GM12873 (cell line): ENCODE measurements around the gene RARS1.

ENCODE experiments used
- TF ChIP-seq, protein P1 (sequence below): IDR thresholded peaks from 2 replicates; pipeline ENCODE4 v1.5.1; 2012; ENCODE audit warnings: low read depth, mild to moderate bottlenecking, moderate library complexity, low read length, control low read depth; ENCODE audit not compliant: insufficient read depth; ENCODE audit errors: missing control alignments

The RARS1 gene

DNA sequence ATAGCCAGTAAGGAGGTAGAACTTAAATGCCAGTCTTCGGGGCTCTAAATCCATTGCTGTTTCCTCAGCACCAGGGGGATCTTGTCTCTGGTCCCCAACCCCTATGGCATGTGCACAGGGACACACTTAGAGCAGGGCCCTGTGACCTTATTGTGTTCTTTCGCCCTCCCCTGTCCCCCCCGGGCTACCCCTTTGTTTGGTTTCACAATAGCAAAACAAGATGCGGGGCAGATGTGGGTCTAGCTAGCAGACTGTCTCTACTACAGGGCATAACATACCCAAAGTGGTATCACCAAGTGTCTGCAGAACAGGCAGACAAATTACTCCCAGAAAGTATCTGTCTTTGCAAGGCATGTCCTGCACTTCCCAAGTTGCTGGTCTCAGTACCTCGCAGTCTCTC, 44.9 kb downstream of the RARS1 start:
- TF ChIP-seq, protein P1, sequence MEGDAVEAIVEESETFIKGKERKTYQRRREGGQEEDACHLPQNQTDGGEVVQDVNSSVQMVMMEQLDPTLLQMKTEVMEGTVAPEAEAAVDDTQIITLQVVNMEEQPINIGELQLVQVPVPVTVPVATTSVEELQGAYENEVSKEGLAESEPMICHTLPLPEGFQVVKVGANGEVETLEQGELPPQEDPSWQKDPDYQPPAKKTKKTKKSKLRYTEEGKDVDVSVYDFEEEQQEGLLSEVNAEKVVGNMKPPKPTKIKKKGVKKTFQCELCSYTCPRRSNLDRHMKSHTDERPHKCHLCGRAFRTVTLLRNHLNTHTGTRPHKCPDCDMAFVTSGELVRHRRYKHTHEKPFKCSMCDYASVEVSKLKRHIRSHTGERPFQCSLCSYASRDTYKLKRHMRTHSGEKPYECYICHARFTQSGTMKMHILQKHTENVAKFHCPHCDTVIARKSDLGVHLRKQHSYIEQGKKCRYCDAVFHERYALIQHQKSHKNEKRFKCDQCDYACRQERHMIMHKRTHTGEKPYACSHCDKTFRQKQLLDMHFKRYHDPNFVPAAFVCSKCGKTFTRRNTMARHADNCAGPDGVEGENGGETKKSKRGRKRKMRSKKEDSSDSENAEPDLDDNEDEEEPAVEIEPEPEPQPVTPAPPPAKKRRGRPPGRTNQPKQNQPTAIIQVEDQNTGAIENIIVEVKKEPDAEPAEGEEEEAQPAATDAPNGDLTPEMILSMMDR, result no peak

GRCh38 chr5:168531987-168532864, 46.0 kb downstream of the RARS1 start:
- TF ChIP-seq, protein P1, result no peak

- TF ChIP-seq, protein P1, result no peak
These were observed 50.9 kb downstream of the RARS1 start for GRCh38 chr5:168537176-168537575.

GRCh38 chr5:168549554-168549953, 63.3 kb downstream of the RARS1 start:
- TF ChIP-seq, protein P1, result no peak

- TF ChIP-seq, protein P1, result no peak
These were observed 64.4 kb downstream of the RARS1 start for GRCh38 chr5:168550656-168551055.

DNA sequence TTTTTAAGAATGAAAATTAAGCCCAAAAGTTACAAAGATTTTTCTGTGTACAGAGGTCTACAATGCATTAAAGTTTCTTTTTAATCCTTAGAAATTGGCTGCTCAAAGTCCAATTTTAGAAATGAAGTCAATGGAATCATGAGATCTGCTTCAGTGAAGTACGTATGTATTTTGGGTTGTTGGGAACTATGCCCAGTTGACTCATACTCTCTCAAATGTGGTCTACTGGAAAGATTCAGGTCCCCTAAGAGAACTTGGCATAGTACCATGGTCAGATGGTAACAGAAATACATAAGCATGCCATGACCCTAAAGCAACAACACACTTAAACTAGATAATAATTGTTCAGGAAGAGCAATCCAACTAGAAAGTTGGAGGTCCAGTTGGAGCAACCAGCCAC, 65.9 kb downstream of the RARS1 start:
- TF ChIP-seq, protein P1, result no peak

DNA sequence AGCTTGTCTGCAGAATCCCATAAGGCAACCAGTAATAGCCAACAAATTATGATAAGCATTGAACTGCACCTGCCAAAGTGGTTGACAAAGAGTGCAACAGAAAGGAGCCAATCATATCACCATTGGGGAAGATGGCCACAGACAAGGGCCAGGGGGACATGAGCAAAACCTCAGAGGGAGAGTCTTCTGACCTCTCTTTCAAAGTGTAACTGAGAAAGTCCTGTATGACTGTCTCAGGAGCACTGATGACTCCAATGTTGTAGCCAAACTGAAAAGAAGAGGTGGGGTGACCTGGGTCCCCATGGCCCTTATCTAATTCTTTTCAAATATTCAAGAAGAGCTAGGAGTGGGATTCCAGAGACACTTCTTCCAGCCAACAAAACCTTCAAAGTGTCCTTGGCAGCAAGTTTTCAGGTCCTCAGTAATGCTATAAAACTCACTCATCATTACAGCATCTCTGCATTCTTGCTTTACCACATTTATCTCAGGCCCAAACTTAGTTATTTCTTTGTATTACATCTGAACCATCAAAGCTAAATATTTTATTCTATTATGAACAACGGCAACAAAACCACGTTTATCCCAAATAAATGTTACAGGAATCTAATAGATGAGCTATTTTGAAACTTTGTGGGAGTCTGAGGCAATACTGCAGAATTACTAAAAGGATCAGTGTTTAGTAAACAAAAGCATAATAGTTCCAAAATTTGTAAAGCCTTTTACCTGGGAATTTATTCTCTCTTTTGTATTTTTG, 67.3 kb downstream of the RARS1 start:
- TF ChIP-seq, protein P1, result no peak
